ENCODE results near the gene VAT1L.

Gene VAT1L

DNA sequence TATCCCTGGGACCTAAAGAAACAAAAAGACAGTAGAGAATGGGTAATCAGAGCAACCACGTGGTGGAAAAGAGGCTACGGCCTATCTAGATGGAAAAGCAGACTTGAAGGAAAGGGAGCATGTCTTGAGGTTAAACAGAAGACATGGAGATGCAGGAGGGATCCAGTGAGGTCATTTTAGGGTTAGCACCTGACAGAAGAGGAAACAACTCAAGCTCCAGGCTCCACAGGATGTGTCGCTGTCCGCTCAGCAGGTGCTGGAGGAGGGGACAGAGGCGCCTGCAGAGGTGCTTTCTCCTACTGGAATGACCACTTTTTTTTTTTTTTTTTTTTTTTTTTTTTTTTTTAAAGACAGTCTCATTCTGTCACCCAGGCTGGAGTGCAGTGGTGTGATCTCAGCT is 186.5 kb downstream of the VAT1L start:
- Histone ChIP-seq H3K4me2 (ENCODE audit: low read depth, low read length) (no peak overlapping the region), H3K36me3 (replicated peaks; ENCODE audit: insufficient read depth, low read length) (no peaks in the 10 kb centered on the region), H4K20me1 (ENCODE audit: insufficient read depth, low read length) (no peaks in the 10 kb centered on the region), H3K79me2 (ENCODE audit: low read length) (no peaks in the 10 kb centered on the region), H3K27ac (ENCODE audit: low read length) (no peak overlapping the region), H3F3A (ENCODE audit: insufficient read depth, low read length) (no peaks in the 10 kb centered on the region), H3K9me3 (replicated peaks; ENCODE audit: insufficient read depth, low read length) (no peaks in the 10 kb centered on the region), H3K4me1 (ENCODE audit: low read length) (no peaks in the 10 kb centered on the region), H3K4me3 (ENCODE audit: low read length) (no peak overlapping the region), H3K27me3 (replicated peaks; ENCODE audit: insufficient read depth, low read length) (no peaks in the 10 kb centered on the region), H3K9ac (ENCODE audit: low read length) (no peak overlapping the region), H3K9me2 (replicated peaks; ENCODE audit: insufficient read depth, low read length) (no peaks in the 10 kb centered on the region), H2AFZ (ENCODE audit: low read length) (no peak overlapping the region)
- no peak for DNase-seq
- TF ChIP-seq EZH2phosphoT487 (IDR thresholded peaks at IDR 0.05; ENCODE audit: low read length), result no peak
- TF ChIP-seq EZH2 (optimal IDR thresholded peaks at IDR 0.05; ENCODE audit: low read depth, low read length), result no peak
- TF ChIP-seq, protein P1, sequence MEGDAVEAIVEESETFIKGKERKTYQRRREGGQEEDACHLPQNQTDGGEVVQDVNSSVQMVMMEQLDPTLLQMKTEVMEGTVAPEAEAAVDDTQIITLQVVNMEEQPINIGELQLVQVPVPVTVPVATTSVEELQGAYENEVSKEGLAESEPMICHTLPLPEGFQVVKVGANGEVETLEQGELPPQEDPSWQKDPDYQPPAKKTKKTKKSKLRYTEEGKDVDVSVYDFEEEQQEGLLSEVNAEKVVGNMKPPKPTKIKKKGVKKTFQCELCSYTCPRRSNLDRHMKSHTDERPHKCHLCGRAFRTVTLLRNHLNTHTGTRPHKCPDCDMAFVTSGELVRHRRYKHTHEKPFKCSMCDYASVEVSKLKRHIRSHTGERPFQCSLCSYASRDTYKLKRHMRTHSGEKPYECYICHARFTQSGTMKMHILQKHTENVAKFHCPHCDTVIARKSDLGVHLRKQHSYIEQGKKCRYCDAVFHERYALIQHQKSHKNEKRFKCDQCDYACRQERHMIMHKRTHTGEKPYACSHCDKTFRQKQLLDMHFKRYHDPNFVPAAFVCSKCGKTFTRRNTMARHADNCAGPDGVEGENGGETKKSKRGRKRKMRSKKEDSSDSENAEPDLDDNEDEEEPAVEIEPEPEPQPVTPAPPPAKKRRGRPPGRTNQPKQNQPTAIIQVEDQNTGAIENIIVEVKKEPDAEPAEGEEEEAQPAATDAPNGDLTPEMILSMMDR (IDR thresholded peaks at IDR 0.05; ENCODE audit: low read length), result no peak

DNA sequence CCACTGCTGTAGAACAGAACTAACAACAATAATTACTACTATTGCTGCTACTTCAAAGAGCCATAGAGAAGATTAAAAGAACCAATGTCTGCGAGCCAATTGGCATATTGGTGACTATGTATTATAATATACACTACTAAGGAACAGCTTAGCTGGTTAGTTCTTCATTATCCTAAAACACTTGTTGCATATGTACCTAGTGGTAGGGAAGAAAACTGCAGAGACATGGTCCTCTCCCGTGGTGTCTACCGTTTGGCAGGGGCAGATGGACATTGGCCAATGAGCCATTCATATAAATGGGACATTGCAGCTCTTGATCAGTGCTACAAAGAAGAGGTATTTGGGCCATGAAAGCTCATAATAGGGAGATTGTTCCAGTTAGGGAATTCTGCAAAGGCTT is 187.6 kb downstream of the VAT1L start:
- Histone ChIP-seq H3K36me3 (replicated peaks; ENCODE audit: insufficient read depth, low read length) (no peaks in the 10 kb centered on the region), H3F3A (ENCODE audit: insufficient read depth, low read length) (no peaks in the 10 kb centered on the region), H3K4me1 (ENCODE audit: low read length) (no peaks in the 10 kb centered on the region), H3K79me2 (ENCODE audit: low read length) (no peaks in the 10 kb centered on the region), H3K9me2 (replicated peaks; ENCODE audit: insufficient read depth, low read length) (no peaks in the 10 kb centered on the region), H3K4me2 (ENCODE audit: low read depth, low read length) (no peak overlapping the region), H3K27ac (ENCODE audit: low read length) (no peak overlapping the region), H2AFZ (ENCODE audit: low read length) (no peak overlapping the region), H4K20me1 (ENCODE audit: insufficient read depth, low read length) (no peaks in the 10 kb centered on the region), H3K9ac (ENCODE audit: low read length) (no peak overlapping the region), H3K4me3 (ENCODE audit: low read length) (no peak overlapping the region), H3K27me3 (replicated peaks; ENCODE audit: insufficient read depth, low read length) (no peaks in the 10 kb centered on the region), H3K9me3 (replicated peaks; ENCODE audit: insufficient read depth, low read length) (no peaks in the 10 kb centered on the region)
- no peak for TF ChIP-seq EZH2phosphoT487 (IDR thresholded peaks at IDR 0.05; ENCODE audit: low read length)
- TF ChIP-seq, protein P1 (IDR thresholded peaks at IDR 0.05; ENCODE audit: low read length), result no peak
- no peak for TF ChIP-seq EZH2 (optimal IDR thresholded peaks at IDR 0.05; ENCODE audit: low read depth, low read length)
- DNase-seq, result no peak

DNA sequence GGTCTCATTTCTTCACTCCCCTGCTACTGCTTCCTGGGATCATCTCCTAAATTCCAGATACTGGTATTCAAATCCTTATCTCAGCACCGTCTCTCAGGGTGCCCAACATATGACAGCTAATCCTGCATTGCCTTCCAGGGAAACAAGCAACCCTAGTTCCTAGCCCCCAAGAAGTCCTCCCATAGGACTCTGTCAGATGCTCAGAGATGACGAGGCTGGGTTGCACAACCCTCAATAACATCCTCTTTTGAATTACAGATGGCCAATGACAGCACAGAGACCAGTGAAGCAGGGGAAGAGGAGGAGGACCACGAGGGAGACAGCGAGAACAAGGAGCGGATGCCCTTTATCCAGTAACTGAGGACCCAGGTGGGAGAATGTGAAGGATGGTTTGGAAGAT is 189.0 kb downstream of the VAT1L start:
- Histone ChIP-seq H3K27ac (ENCODE audit: low read length) (no peak overlapping the region), H3K36me3 (replicated peaks; ENCODE audit: insufficient read depth, low read length) (no peaks in the 10 kb centered on the region), H3K4me2 (ENCODE audit: low read depth, low read length) (no peak overlapping the region), H3K9me3 (replicated peaks; ENCODE audit: insufficient read depth, low read length) (no peaks in the 10 kb centered on the region), H4K20me1 (ENCODE audit: insufficient read depth, low read length) (no peaks in the 10 kb centered on the region), H3K9ac (ENCODE audit: low read length) (no peak overlapping the region), H3K4me1 (ENCODE audit: low read length) (no peaks in the 10 kb centered on the region), H3F3A (ENCODE audit: insufficient read depth, low read length) (no peaks in the 10 kb centered on the region), H3K79me2 (ENCODE audit: low read length) (no peaks in the 10 kb centered on the region), H2AFZ (ENCODE audit: low read length) (no peak overlapping the region), H3K4me3 (ENCODE audit: low read length) (no peak overlapping the region), H3K27me3 (replicated peaks; ENCODE audit: insufficient read depth, low read length) (no peaks in the 10 kb centered on the region), H3K9me2 (replicated peaks; ENCODE audit: insufficient read depth, low read length) (no peaks in the 10 kb centered on the region)
- no peak for TF ChIP-seq EZH2phosphoT487 (IDR thresholded peaks at IDR 0.05; ENCODE audit: low read length)
- TF ChIP-seq EZH2 (optimal IDR thresholded peaks at IDR 0.05; ENCODE audit: low read depth, low read length), result no peak
- TF ChIP-seq, protein P1 (IDR thresholded peaks at IDR 0.05; ENCODE audit: low read length), result no peak
- DNase-seq, result no peak
